ENCODE data around the gene TP73.

DNA sequence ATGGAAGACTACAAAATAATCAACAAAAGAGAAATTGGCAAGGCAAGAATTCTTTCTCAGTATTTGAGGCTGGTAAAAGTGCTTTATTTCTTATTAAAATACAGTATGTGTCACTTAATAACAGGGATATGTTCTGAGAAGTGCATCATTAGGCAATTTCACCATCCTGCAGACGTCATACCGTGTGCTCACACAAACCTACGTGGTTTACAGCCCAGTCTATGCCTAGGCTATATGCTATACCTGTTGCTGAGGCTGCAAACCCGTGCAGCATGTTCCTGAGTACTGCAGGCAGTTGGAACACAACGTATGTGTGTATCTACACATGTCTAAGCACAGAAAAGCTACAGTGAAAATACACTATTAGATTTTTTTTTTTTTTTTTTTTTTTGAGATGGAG is 97.2 kb downstream of the TP73 start:
- TF ChIP-seq CTCF (IDR thresholded peaks at IDR 0.05): no peak
- no peak for TF ChIP-seq EZH2 (IDR thresholded peaks at IDR 0.05; ENCODE audit: borderline replicate concordance, insufficient read depth, low read depth, low read length, poor library complexity, severe bottlenecking)

Data from B cell (primary cell).